HG02623 (cell line): ENCODE data around the gene TMIGD2.

Experiments used
- ATAC-seq: cut with Tn5 transposase; IDR thresholded peaks from one replicate; pipeline ENCODE4 v1.9.1; 2021; ENCODE audit warnings: moderate library complexity; ENCODE audit not compliant: unreplicated experiment

Gene TMIGD2

DNA sequence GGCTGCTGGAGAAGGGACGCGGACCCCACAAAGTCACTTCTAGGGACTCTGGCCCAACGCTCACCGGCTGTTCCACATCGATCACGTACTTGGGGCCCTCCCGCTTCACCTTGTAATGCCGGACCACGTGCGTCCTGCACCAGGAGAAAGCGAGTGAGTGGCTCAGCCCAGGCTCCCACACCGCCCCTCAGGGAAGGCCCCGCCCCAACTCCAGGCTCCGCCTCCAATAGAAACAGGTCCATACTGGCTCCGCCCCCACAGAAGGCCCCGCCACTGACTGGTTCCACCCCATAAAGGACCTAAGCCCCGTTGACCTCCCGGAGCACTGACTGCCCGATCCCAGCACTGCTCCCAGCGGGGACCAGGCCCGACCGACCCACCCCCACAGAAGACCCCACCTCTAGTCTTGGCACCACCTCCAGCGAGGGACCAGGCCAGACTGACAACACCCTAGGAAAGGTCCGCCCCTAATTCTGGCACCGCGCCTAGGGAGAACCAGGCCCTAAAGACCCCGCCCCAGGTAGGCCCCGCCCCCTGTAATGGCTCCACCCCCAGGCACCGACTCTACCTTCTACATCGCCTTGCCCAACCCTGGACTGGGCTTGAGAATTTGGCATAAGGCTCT is 25.2 kb upstream of the TMIGD2 start:
- no peak for ATAC-seq

- ATAC-seq, result no peak
Measured at GRCh38 chr19:4326837-4327251, 24.7 kb upstream of the TMIGD2 start.

GRCh38 chr19:4326215-4326836 is 24.1 kb upstream of the TMIGD2 start:
- ATAC-seq, result no peak

DNA sequence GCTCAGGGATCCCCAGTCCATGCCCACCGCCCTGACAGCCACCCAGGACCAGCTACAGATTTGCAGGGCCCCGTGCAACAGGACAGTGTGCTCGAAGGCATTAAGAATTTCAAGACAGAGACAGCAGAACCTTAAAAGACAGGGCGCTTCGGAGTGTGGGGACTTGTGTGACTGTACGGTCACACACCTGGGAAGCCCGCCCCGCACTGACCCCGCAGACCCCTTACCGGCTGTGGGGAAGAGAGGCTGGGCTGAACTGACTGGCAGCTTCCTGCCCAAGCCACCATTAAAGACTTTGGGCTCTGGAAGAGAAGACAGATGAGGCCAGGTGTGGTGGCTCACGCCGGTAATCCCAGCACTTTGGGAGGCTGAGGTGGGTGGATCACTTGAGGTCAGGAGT is 22.0 kb upstream of the TMIGD2 start:
- ATAC-seq, result no peak

- ATAC-seq, result no peak
Measured at GRCh38 chr19:4323692-4324091, 21.5 kb upstream of the TMIGD2 start.

- no peak for ATAC-seq
Measured at GRCh38 chr19:4322942-4323665, 20.9 kb upstream of the TMIGD2 start.

DNA sequence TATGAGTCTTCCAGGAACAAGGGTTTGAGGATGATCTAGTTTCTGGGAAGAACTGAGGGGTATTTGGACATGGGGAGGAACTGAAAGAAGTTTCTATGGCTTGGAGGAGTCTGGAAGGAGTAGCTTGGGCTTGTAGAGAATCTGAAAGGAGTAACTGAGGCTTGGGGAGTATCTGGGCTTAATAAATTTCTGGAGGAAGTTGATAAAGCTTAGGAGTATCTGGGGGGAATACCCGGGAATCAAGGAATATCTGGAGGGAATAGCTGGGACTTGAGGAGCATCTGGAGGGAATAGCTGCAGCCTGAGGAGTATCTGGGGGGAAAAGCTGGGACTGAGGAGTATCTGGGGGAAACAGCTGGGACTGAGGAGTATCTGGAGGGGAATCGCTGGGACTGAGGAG is 18.2 kb upstream of the TMIGD2 start:
- ATAC-seq, result no peak

GRCh38 chr19:4319067-4319718 is 17.0 kb upstream of the TMIGD2 start:
- no peak for ATAC-seq

DNA sequence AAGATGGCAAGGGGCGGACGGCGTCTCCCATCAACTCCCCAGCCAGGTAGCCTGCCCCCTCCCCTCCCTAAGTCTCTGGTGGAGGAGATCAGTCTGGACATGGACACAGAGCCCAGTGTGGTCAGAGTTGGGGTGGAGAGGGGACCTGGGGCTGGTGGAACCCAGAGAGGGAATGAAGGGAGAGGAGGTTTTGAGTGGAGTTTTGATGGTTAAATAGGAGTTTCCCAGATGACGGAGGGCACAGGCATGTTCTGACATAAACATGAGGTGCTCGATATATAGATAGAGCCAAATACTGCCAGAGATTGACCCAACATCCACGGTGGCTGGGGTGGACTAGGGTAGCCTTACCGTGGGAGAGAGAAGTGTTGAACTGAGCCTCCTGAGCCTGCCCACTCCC is 16.3 kb upstream of the TMIGD2 start:
- ATAC-seq, result no peak

- ATAC-seq, result no peak
Measured at GRCh38 chr19:4316956-4317355, 14.8 kb upstream of the TMIGD2 start.

DNA sequence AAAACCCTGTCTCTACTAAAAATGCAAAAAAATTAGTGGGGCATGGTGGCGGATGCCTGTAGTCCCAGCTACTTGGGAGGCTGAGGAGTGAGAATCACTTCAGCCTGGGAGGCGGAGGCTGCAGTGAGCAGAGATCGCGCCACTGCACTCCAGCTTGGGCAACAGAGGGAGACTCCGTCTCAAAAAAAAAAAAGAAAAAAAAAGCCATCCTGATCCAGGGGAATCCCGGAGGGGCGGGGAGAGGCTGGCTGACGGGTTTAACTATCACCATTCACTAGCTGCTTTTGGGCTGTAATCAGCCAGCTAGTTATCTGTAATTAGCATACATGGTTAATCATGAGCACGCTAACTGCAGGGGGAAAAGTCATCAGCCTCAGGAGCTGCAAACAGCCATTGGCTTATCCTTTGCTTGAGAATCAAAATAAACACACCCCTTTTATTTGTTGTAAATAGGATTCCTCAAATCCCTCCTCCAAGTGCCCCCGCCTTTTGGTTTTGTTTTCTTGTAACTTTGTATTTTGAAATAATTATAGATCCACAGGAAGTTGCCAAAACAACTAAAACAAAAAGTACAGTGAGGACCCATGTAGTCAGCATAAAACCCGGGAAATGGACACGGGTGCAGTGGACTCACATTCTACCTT is 11.8 kb upstream of the TMIGD2 start:
- no peak for ATAC-seq

DNA sequence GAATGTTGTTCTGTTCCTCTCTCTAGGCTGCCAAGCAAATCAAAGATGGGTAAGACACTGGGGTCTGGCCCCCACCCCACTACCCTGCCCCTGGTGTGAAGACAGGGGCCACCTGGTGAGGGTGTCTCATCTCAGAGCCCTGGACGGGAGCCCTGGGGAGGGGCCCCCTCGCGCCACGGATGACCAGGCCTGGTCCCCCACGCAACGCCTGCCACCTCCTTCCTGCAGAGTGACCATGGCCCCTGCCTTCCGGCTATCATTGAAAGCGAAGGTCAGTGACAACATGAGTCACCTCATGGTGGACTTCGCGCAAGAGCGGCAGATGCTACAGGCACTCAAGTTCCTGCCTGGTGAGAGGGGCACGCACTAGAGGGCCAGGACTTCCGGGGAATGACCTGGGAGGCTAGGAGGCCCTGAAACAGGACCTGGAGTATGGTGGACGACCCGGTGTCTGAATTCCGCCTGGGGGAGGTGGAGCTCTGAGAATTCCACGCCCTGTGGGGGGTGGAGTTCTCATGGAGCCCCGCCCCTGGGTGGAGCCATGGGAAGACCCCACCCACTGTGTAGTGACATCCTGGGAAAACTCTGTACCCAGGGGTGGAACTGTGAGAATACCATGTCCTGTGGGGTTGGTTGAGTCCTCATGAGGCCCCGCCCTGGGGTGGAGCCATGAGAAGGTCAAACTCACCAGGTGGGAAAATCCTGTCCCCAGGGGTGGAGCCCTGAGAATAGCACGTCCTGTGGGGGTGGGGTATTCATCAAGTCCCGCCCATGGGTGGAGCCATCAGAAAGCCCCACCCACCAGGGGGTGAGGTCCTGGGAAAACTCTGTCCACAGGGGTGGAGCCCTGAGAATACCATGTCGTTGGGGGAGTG is 8.3 kb upstream of the TMIGD2 start:
- no peak for ATAC-seq

DNA sequence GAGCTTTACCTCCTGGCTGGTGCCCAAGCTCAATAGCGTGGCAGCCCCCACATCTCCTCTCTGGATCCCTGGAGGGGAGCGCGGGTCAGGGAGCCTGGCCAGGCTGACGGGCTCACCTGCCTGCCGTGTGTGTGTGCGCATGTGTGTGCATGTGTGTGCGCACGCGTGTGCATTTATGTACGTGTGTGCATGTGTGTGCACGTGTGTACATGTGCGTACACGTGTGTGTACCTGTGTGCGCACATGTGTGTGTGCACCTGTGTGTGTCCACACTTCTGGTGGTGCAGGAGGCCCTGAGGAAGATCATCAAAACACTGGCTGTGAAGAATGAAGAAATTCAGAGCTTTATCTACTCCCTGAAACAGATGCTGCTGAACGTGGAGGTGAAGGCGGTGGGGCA is 3.5 kb upstream of the TMIGD2 start:
- no peak for ATAC-seq

- no peak for ATAC-seq
Measured at GRCh38 chr19:4305257-4305612, 3.0 kb upstream of the TMIGD2 start.

DNA sequence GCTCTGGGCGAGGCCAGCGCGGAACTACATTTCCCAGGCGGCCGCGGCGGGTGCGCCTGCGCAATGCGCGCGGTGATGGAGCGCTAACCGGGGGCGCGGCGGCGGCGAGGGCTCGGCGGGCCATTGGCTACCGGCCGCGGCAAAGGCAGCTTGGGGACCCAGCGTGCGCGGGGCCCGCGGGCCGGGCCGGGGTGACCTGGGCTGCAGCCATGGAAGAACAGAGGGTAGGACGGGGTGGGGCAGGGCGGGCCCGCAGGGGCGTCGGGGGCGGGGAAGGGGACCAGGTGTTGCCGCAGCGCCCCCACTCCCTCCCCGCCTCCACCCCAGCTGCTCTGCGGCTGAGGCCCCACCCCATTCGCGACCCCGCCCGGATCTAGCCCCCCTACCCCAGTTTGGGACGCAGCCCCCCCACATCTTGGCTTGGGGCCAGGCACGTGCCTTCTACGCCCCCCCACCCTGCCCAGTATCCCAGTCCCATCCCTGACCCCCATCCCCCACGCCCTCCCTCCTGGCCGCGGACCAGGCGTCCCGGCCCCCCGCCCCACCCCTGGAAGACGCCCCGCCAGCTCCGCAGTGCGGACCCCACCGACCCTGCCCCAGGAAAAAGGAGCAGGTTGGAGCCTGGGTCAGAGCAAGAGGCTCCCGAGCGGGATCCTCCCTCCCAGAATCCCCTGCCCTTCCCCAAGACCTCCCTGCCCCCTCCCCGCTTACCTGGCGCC is 2.5 kb upstream of the TMIGD2 start, which contains the start of gene FSD1:
Gene FSD1, plus strand, starts transcription at position 61 of the 719 bp plus-strand sequence. Its CDS starts 149 bp downstream, at position 210.
- ATAC-seq, result no peak

- no peak for ATAC-seq
Measured at GRCh38 chr19:4303819-4304537, 1.8 kb upstream of the TMIGD2 start.

- no peak for ATAC-seq
Measured at GRCh38 chr19:4301590-4302242, 473 bp downstream of the TMIGD2 start.

- ATAC-seq, result no peak
Measured at GRCh38 chr19:4300589-4300988, 1.6 kb downstream of the TMIGD2 start.
